Fibroblast of lung (primary cell): ENCODE results near the gene CAPN13. TPM values are rescaled to one million over a fixed set of nuclear protein-coding genes. Genes with fewer than 3 reads are reported as not detected.

Experiments
- DNase-seq, 2 donors: peaks; one replicate each; pipeline versions ENCODE4 v3.0.0 to v3.0.0-alpha.2; 2010; ENCODE audit warnings: low read depth in 2 of 2
- H2AFZ ChIP-seq: 2 replicates; pipeline ENCODE4 v1.5.1; 2012; ENCODE audit warnings: low read length, control low read depth, inconsistent platforms
- H3K27ac ChIP-seq: 2 replicates; pipeline ENCODE4 v1.5.1; 2011; ENCODE audit warnings: low read length, control low read depth; ENCODE audit not compliant: insufficient read depth
- H3K27me3 ChIP-seq: 2 replicates; pipeline ENCODE4 v1.5.1; 2011; ENCODE audit warnings: mild to moderate bottlenecking, low read length; ENCODE audit not compliant: control insufficient read depth, insufficient read depth
- H3K36me3 ChIP-seq: 2 replicates; pipeline ENCODE4 v1.5.1; 2011; ENCODE audit warnings: low read length; ENCODE audit not compliant: control insufficient read depth, insufficient read depth
- H3K4me1 ChIP-seq: 2 replicates; pipeline ENCODE4 v1.5.1; 2011; ENCODE audit warnings: low read length; ENCODE audit not compliant: control insufficient read depth, insufficient read depth; ENCODE audit errors: extremely low read depth
- H3K4me2 ChIP-seq: 2 replicates; pipeline ENCODE4 v1.5.1; 2011; ENCODE audit warnings: low read length, control low read depth; ENCODE audit not compliant: insufficient read depth; ENCODE audit errors: extremely low read depth
- H3K4me3 ChIP-seq, 4 experiments: fragments of 200-600 bp in 1 of 4; sonication (generic) in 1 of 4; replicated peaks in 1 of 4; 2 replicates each; pipeline ENCODE4 v1.5.1; 2011 to 2016; ENCODE audit warnings: low read length in 4 of 4, low read depth in 3 of 4, mild to moderate bottlenecking in 3 of 4, control low read depth in 2 of 4, inconsistent platforms in 1 of 4, mixed read lengths in 1 of 4; ENCODE audit not compliant: insufficient read depth in 1 of 4; ENCODE audit errors: control extremely low read depth in 1 of 4
- H3K79me2 ChIP-seq: 2 replicates; pipeline ENCODE4 v1.5.1; 2012; ENCODE audit warnings: mild to moderate bottlenecking, low read length, inconsistent platforms; ENCODE audit not compliant: control insufficient read depth, insufficient read depth
- H3K9ac ChIP-seq: 2 replicates; pipeline ENCODE4 v1.5.1; 2011; ENCODE audit warnings: mild to moderate bottlenecking, low read length, control low read depth; ENCODE audit not compliant: insufficient read depth
- H3K9me3 ChIP-seq: 2 replicates; pipeline ENCODE4 v1.5.1; 2012; ENCODE audit warnings: low read depth, low read length; ENCODE audit not compliant: control insufficient read depth, insufficient read depth
- H4K20me1 ChIP-seq: 2 replicates; pipeline ENCODE4 v1.5.1; 2011; ENCODE audit warnings: low read length; ENCODE audit not compliant: control insufficient read depth, insufficient read depth; ENCODE audit errors: extremely low read depth
- CTCF ChIP-seq, 2 donors: IDR thresholded peaks in 1 of 2; conservative IDR thresholded peaks in 1 of 2; 1 replicate in 1 of 2; 2 replicates in 1 of 2; pipeline ENCODE4 v1.5.1; 2011 to 2012; ENCODE audit warnings: low read length in 2 of 2, control low read depth in 1 of 2, inconsistent platforms in 1 of 2, low read depth in 1 of 2, mild to moderate bottlenecking in 1 of 2
- EZH2 ChIP-seq: IDR thresholded peaks from 2 replicates; pipeline ENCODE4 v1.5.1; 2012; ENCODE audit warnings: low read length, control low read depth, mild to moderate bottlenecking; ENCODE audit errors: missing control alignments
- polyA plus RNA-seq, 2 donors: library from polyadenylated mRNA; depleted of rRNA in 1 of 2; stranded (reverse) in 1 of 2; unstranded in 1 of 2; fragments of >200 nt; gene quantifications; 2 replicates each; pipeline ENCODE4 v1.2.1, GENCODE V29; 2011 to 2012; ENCODE audit warnings: missing spikeins in 1 of 2
- total RNA-seq: library from RNA; depleted of rRNA; stranded (reverse); fragments of >200 nt; gene quantifications from 2 replicates; pipeline ENCODE4 v1.2.1, GENCODE V29; 2014

The CAPN13 gene
- total and polyA plus RNA-seq, 2 donors (not counting 1 experiment from before 2014, with no cell fraction given), result not detected

GRCh38 chr2:30828586-30828985 is 21.3 kb upstream of the CAPN13 start:
- H4K20me1 ChIP-seq, result no peaks in the 10 kb centered on the region
- H3K27ac ChIP-seq, result no peak overlapping the region
- no peaks in the 10 kb centered on the region for H3K36me3 ChIP-seq
- H2AFZ ChIP-seq, result no peak overlapping the region
- H3K27me3 ChIP-seq, result no peaks in the 10 kb centered on the region
- no peak for DNase-seq
- no peak for TF ChIP-seq CTCF (conservative IDR thresholded peaks at IDR 0.05 in 1 of 2, IDR thresholded peaks at IDR 0.05 in 1 of 2; ENCODE audit: low read depth in 1 of 2, low read length in 2 of 2)
- no peak for TF ChIP-seq EZH2
- H3K4me1 ChIP-seq, result no peaks in the 10 kb centered on the region
- H3K9ac ChIP-seq, result no peak overlapping the region
- no peaks in the 10 kb centered on the region for H3K79me2 ChIP-seq
- no peak overlapping the region for H3K4me3 ChIP-seq
- no peaks in the 10 kb centered on the region for H3K9me3 ChIP-seq
- no peak overlapping the region for H3K4me2 ChIP-seq

- no peaks in the 10 kb centered on the region for H3K79me2 ChIP-seq
- H3K4me3 ChIP-seq, result no peak overlapping the region
- H3K4me1 ChIP-seq, result no peaks in the 10 kb centered on the region
- H3K36me3 ChIP-seq, result no peaks in the 10 kb centered on the region
- no peak for DNase-seq
- H4K20me1 ChIP-seq, result no peaks in the 10 kb centered on the region
- H3K4me2 ChIP-seq, result no peak overlapping the region
- H3K9me3 ChIP-seq, result no peaks in the 10 kb centered on the region
- TF ChIP-seq CTCF (conservative IDR thresholded peaks at IDR 0.05 in 1 of 2, IDR thresholded peaks at IDR 0.05 in 1 of 2; ENCODE audit: low read depth in 1 of 2, low read length in 2 of 2) (no peak), EZH2 (no peak)
- H3K27me3 ChIP-seq, result no peaks in the 10 kb centered on the region
- H3K9ac ChIP-seq, result no peak overlapping the region
- H2AFZ ChIP-seq, result no peak overlapping the region
- H3K27ac ChIP-seq, result no peak overlapping the region
Measured at GRCh38 chr2:30826916-30827315, 19.7 kb upstream of the CAPN13 start.

- no peak for DNase-seq
Measured at GRCh38 chr2:30826481-30826880, 19.2 kb upstream of the CAPN13 start.

More at GRCh38 chr2:30826481-30826880, 19.2 kb upstream of the CAPN13 start:
- H3K9ac ChIP-seq, result no peak overlapping the region
- H3K27ac ChIP-seq, result no peak overlapping the region
- no peaks in the 10 kb centered on the region for H3K4me1 ChIP-seq
- no peak overlapping the region for H2AFZ ChIP-seq
- no peaks in the 10 kb centered on the region for H3K36me3 ChIP-seq
- no peaks in the 10 kb centered on the region for H3K27me3 ChIP-seq
- no peaks in the 10 kb centered on the region for H3K79me2 ChIP-seq
- TF ChIP-seq CTCF (conservative IDR thresholded peaks at IDR 0.05 in 1 of 2, IDR thresholded peaks at IDR 0.05 in 1 of 2; ENCODE audit: low read depth in 1 of 2, low read length in 2 of 2) (no peak), EZH2 (no peak)
- no peaks in the 10 kb centered on the region for H3K9me3 ChIP-seq
- no peak overlapping the region for H3K4me3 ChIP-seq
- H4K20me1 ChIP-seq, result no peaks in the 10 kb centered on the region
- H3K4me2 ChIP-seq, result no peak overlapping the region
